GM18873 (cell line): ENCODE results near the gene FDXACB1.

Experiments used
- ATAC-seq: cut with Tn5 transposase; IDR thresholded peaks from one replicate; pipeline ENCODE4 v1.9.1; 2021; ENCODE audit warnings: mild to moderate bottlenecking, moderate library complexity, moderate number of reproducible peaks; ENCODE audit not compliant: unreplicated experiment, low FRiP score

The FDXACB1 gene

GRCh38 chr11:111846636-111847035 is 32.3 kb downstream of the FDXACB1 start:
- ATAC-seq = no peak

DNA sequence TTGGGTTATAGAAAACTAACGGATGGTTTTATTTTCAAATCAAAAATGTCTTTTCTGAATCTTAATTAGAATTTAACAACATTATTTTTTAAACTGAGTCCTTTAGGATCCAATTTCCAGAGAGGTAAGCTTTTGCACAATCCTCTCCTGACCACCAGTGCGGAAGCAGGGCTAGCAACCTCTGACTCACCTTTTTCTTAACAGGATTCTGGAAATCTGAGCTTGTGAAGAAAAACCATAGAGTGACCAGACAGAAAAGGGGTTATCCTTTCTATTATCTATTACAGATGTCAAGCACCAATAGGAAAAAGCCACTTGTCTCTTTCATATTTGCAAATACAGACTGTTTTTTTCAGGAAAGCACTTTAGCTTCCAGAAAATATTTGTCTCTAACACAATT is 32.9 kb downstream of the FDXACB1 start:
- ATAC-seq = no peak

DNA sequence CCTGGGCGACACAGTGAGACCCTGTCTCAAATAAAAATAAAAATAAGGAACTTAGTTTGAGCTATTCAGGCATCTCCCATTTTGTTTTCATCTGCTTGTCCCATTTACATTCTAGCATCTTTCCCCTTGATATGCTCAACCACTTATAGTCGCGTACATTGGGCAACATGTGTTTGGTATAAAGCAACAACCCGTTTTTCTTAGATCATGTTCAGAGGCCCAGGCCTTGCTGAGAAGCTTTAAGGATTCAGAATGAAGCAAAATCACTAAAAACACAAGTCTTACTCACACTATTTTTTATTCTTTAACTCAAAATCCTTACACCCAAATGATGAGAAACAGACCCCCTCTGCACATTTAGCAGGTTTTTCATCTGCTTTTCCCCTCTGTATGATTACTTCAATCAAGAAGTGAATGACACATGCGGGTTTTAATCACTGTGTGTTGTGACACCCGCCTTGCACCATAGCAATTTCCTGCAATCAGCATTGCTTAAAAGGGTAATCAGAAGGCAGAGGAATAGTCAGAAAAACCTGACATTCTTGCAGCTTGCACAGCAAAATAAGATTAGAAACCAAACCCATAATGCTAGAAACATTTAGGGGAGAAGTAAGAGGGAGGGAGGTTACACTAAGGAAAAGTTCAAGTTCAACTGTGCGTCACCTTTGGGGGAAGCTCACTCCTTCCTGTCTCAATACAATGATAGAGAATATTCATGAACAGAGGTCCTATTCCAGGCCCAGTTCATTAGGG is 33.5 kb downstream of the FDXACB1 start:
- ATAC-seq = no peak

- no peak for ATAC-seq
Measured at GRCh38 chr11:111843661-111844060, 35.3 kb downstream of the FDXACB1 start.

- ATAC-seq = no peak
Measured at GRCh38 chr11:111841370-111842053, 37.5 kb downstream of the FDXACB1 start.

GRCh38 chr11:111840143-111840542 is 38.8 kb downstream of the FDXACB1 start:
- ATAC-seq = no peak

DNA sequence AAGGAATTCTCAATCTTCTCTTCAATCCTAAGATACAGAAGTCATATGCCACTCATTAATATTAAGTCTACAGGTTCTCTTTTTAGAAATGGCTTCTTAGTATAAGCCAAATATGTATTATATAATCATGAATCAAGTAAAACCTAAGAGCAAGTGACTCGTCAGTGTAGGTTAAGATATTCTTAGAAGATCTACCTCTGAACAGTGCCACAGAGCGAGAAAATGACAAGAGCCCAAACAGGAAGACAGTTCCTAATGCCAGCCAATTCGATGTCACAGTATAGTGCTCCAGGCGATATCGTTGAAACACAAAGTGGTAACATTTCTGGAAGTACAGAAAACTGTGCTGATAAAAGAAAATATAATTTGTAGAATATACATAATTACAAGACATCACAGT is 40.9 kb downstream of the FDXACB1 start:
- ATAC-seq = no peak

GRCh38 chr11:111837366-111837891 is 41.5 kb downstream of the FDXACB1 start:
- ATAC-seq = no peak

DNA sequence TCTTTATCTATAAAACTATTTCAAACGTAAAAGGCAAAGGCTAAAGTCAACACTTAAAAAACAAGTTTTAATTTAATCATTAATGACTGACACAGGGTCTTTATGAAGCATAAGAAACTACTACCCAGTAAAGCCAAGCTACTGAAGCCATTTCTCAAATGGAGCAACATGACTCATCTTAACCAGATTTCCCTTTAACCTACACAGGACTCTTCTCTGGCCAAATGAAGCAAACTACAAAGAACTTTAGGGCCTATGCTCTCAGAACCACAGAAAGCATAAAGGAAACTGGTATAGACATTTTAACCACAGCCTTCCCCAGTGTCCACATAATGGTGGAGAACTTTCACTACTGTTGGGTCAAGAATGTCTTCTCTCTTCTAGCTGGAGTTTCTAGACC is 42.2 kb downstream of the FDXACB1 start:
- peak; percentile 65 for ATAC-seq

DNA sequence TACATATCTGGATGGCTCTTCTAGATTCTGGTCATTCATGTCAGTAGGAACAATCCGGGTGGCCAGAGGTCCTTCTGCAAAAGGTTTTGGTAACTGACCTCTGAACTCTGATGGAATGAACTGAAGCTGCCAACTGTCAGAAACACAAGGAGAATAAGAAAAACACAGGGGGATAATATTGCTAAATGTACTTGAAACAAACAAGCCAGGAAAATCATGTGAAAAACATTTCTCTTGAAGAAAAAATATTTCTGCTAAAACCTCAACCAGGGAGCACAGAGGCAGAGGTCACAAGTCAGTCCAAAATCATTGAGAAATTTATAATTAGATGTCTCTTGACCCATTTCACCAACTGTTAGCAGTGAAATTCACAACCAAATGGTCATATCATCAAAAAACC is 42.8 kb downstream of the FDXACB1 start:
- no peak for ATAC-seq

DNA sequence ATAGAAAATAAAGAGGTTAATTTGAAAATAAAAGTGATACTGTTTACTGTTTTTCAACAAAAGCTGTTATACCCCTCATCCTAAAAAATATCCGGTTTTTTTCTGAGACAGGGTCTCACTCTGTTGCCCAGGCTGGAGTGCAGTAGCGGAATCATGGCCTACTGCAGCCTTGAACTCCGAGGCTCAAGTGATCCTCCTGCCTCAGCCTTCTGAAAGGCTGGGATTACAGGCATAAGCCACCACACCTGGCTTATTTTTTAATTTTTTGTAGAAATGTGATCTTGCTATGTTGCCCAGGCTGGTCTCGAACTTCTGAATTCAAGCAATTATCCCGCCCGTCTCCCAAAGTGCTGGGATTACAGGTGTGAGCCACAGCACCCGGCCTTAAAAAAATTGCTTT is 43.3 kb downstream of the FDXACB1 start:
- ATAC-seq = no peak

- no peak for ATAC-seq
Measured at GRCh38 chr11:111834432-111835163, 44.4 kb downstream of the FDXACB1 start.

- no peak for ATAC-seq
Measured at GRCh38 chr11:111833524-111833923, 45.4 kb downstream of the FDXACB1 start.

DNA sequence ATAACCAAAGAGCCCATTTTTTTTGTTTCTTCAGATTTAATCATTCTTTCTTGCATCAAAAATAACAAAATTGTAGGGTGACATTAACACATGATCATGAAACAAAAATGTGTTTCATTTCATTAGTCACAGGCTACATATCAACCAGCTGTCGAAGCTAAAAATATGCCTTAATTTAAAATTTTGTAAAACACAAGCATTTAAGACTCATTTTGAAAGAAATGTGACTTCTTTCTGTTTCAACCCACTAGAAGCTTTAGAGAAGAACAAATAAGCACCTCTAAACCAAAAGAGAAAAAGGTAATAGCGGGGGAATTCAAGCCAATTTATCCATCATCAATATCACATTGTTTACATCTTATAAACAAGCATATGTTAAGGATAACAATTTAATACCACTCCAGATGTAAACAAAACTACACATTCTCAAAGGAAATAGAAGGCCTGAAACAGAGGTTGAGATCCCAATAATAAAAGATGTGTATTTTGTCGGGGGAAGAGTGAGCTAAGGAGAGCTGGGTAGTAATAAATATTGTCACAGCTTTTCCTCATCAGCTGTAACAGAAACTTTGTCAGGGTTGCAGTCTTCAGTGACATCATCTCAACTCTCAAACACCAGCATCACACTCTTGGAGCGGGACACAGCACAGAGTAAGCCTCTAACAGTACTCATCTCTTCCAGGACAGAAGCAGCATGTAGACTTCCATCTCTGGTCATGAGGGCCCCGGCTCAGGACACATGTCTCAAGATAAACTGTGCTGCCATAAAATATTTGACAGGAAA is 49.6 kb downstream of the FDXACB1 start:
- no peak for ATAC-seq

DNA sequence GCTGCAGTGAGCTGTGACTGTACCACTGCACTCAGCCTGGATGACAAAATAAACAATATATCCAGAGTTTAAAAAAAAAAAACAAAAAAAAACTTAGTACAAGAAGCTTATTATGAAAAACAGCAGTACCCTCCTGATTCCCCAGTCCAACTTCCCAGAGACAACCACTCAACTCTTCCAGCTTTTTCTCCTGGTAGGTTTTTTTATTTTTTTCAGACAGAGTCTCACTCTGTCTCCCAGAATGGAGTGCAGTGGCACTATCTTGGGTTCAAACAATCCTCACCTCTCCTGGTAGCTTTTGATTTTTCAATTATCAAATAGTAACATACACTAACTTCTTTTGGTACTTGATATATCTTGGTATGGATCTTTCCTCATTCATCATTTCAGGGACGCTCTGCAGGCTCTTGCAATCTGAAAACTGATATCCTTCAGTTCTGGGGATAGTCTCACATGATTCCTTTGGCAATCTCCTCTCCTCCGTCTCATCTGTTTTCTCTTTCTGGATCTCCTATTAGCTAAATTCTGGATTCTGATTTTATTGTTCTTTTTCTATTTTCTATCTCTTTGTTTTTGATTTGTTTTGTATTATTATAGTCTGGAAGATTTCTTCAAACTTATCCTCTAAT is 52.5 kb downstream of the FDXACB1 start:
- no peak for ATAC-seq
